ENCODE results near the gene MYO7A.

MYO7A gene

GRCh38 chr11:77230878-77231605 is 103.0 kb downstream of the MYO7A start:
- no peak for DNase-seq

GRCh38 chr11:77231800-77232199 is 103.8 kb downstream of the MYO7A start:
- no peak for DNase-seq

- no peak for DNase-seq
These were observed 104.2 kb downstream of the MYO7A start for GRCh38 chr11:77232242-77232641.

DNA sequence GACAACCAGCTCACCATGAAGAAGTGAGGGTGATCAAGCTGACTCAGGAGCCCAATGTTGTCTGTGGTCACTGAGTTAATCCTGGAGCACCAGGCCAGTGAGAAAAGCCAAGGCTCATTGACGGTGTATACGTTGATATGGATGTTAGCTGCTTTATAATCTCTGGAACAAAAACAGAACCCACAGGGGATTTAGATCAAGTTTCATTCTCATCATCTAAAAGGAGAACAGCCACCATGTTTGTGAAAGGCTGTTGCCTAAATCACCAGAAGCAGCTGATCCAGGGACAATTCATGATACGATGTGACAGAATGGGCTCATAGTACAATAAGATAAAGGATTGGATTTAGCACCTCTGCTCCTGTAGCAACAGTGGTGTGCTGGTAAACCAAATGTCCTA is 105.0 kb downstream of the MYO7A start:
- DNase-seq, result no peak

- DNase-seq, result no peak
These were observed 108.9 kb downstream of the MYO7A start for GRCh38 chr11:77236901-77237300.

- DNase-seq, result no peak
These were observed 116.4 kb downstream of the MYO7A start for GRCh38 chr11:77244277-77245027.

GRCh38 chr11:77249427-77249826 is 121.4 kb downstream of the MYO7A start:
- DNase-seq, result no peak

DNA sequence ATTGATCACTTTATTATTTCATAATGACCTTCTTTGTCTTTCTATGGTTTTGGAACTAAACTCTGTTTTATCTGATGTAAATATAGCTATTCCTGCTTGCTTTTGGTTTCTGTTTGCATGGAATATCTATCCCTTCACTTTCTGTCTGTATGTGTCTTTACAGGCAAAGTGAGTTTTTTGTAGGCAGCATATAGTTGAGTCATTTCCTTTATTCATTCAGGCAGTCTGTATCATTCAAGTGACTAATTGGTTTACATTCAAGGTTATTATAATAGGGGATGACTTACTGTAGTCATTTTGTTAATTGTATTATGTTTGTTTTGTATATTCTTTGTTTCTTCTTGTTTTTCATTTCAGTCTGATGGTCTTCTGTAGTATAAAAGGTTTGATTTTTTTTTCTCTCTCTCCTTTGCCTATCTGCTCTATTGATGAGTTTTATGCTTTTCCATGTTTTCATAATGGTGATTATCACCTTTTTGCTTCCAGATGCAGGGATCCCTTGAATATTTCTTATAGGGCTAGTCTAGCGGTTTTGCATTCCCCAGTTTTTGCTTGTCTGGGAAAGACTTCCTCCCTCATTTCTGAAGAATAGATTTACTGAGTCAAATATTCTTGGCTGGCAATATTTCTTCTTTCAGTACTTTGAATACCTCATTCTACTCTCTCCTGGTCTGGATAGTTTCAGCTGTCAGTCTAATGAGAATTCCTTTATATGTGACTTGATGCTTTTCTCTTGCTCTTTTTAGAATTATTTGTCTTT is 123.0 kb downstream of the MYO7A start:
- DNase-seq, result no peak

GRCh38 chr11:77252555-77253270 is 124.7 kb downstream of the MYO7A start:
- no peak for DNase-seq

DNA sequence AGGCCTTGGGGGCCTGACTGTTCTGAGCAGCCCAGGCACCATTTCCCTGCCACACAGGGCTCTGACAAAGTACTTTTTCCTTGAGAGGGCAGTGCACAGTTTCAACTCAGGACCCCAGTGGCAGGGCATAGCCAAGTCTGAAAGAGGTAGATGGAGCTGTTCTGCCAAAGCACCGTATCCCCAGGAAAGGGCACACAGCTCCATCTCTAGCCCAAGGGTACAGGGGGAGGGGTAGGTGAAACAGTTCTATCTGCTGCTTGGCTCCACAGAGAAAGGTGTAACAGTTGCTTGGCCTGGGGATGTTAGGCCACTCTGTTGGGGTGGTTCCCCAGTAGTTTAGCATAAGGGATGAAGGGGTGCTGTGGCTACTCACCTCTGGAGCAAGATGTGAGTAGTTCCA is 125.6 kb downstream of the MYO7A start:
- no peak for DNase-seq

DNA sequence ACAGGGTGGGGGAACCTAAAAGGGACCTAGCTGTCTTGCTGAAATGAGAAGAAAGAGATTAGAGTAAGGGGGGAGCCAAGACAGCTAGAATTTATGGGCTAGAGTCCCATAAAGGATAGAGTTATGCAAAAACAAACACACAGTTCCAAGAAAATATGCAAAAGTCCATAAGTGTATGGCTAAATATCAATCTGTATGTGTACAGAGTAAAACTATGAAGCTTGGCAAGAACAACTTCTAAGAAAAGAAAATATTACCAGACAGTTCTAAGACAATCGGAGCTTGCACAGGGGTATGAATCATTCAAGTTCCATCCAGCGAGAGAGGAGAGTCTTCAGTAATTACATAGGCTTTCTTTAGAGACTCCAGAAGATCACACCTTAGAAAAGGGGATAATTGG is 131.6 kb downstream of the MYO7A start:
- DNase-seq, result no peak

GRCh38 chr11:77262803-77263202 is 134.8 kb downstream of the MYO7A start:
- DNase-seq, result no peak
